Fibroblast of peridontal ligament (primary cell): ENCODE data around the gene CPNE4.

Experiments used
- DNase-seq: peaks from one replicate; pipeline ENCODE4 v3.0.0-alpha.2; 2010; ENCODE audit errors: extremely low read depth

CPNE4 gene

GRCh38 chr3:131602011-131602779, 432.6 kb downstream of the CPNE4 start:
- no peak for DNase-seq

- DNase-seq = no peak
Observed at GRCh38 chr3:131597816-131598215, 437.0 kb downstream of the CPNE4 start.

DNA sequence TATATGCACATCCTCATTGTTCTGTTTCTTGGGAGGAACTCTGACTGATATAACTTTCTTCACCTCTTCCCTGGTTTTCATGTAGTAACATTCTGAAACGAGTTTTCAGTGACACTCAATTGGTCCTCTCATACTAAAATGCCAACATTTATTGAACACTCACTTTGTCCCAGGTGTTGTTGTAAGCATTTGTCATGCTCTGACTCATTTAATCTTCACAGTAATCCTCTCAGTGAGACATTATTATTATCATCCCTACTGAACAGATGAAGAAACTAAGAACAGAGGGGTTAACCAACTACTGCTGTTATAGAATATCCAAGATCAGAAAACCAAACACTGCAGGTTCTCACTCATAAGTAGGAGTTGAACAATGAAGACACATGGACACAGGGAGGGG, 437.9 kb downstream of the CPNE4 start:
- no peak for DNase-seq

GRCh38 chr3:131591394-131592014, 443.3 kb downstream of the CPNE4 start:
- peak; percentile 17 for DNase-seq

DNA sequence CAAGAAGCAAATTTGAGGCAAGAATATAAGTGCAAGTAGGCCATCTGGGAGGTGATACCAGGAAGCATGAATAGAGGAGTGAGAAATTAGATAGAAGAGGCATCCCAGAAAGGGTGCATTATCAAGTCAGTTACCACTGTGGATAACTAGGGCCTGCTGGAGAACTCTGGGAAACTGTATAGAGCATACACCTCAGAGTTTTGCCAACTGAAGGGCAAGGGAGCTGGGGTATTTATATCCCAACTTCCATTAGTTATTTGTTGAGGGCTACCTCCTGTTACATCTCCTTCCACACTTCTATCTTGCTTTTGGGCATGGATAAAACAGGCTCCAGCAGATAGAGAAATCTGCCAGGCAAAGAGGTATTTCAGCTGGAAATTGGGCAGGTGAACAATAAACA, 448.5 kb downstream of the CPNE4 start:
- DNase-seq = no peak

DNA sequence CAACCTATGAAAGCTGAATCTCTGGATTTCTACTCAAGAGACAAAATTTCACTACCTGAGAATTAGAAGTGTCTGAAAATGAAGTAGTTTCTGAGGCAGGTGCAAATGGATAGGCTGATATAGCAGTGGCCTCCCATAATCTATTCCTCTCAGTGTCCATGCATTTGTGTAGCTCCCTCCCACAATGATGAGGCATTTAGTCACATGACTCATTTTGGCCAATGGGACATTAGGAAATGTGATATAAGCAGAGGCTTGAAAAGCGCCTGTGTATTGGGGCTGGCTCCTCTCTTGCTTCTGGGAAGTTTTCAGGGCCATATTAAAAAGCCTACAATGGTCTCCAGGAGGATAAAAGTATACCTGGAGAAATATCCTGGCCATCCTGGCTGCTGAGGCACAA, 452.4 kb downstream of the CPNE4 start:
- no peak for DNase-seq

DNA sequence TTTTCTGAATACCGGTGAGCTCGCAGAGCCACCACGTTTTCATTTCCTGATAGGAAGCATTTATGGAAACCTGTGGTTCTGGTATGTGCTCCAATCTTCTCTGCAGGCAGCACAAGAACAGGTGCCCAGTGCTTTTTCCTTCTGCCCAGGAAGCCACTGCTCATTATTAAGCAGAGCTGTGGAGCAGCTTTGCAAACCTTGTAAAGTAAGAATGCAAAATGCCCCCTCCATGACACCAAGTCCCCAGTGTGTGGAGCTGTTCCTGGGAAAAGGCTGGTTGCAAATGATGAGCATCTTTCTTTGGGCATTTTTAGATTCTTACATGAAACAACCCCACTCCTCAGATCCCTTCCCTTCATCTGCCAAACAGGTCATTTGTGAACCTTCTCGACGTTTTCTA, 466.4 kb downstream of the CPNE4 start:
- DNase-seq = no peak

DNA sequence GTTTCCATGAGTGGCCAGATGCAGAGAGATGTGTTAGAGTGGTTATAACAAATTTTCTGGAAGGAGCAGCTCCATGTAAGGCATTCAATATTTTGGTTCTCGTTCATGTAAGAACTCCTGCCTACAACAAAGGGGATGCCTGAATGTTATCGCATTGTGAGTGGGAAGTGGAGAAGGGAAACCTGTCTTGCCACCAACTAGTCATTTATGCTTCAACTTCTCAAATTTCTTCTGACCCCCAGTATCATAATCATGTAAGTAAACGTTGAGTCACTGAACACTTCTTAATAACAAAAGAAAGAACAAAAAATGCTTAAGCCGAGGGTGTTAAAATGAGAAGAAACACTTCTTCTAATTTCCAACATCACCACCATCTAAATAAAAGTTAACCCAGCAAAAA, 470.0 kb downstream of the CPNE4 start:
- DNase-seq = no peak

GRCh38 chr3:131561511-131561910, 473.3 kb downstream of the CPNE4 start:
- no peak for DNase-seq

- DNase-seq = no peak
Observed at GRCh38 chr3:131560795-131561194, 474.0 kb downstream of the CPNE4 start.

DNA sequence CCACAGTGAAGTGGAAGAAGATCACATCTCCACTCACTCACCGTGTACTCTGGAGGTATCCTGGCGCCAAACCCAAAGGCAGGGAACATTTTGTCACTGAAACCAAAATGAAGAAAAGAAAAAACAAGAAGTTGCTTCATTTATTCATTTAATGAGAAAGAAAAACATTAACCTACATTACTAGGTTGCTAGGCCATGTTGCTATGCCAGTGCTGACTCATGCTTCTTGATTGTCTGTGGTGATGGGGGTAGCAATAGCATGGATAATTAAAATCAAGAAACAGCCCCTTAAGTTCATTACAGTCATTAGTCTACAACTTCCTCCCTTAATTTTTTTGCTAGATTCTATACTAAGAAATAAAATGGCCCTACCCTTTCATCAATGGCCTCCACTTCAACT, 479.4 kb downstream of the CPNE4 start:
- DNase-seq = no peak

DNA sequence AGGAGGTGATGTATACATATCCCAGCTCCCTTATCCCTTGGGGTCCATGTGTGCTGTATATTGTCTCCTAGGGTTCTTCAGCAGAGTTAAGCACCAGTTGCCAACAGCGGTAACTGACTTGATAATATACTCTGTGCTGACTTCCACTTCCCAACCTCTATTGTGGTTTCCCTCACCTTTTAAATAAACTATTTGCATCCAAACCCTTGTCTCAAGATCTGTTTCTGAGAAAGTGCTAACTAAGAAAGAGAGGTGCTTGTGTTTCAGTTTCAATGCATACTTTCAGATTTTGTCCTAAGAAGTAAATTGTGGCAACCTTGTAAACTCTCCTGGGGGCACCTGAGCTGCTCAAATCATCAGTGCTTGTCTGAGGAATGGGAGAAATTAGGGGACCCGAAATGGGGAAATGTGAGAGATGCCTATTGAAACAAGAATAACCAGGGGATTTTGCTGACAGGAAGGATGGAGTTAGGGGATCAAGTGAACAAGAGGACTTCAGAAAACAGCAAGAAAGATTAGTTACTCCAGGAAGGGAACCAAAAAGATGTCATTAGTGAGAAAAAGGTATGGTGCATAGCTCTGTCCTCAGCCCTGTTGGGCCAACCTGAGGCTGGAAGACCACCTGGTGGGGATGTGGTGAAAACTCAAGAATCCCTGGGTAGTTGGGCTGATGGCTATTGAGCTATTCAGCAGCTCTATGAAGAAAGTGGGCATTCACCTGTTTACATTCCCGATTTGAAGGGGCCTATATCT, 481.1 kb downstream of the CPNE4 start:
- DNase-seq = no peak

DNA sequence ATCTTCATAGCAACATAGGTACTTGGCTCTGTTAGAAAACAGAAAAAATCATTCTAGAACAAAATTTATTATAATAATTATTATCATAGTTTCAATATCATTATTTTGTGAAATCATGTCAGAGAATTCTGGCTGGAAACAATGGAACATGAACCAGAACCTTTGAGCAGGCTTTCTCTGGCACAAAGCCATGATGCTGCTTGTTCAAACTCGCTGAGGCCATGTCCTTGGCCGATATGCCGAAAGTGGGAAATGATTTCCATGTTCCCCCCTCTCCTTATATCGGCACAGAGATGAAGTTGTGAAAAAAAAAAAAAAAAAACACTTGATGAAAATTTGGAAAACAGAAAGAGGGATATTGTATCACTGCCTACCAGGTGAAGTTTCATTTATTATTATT, 483.1 kb downstream of the CPNE4 start:
- no peak for DNase-seq

DNA sequence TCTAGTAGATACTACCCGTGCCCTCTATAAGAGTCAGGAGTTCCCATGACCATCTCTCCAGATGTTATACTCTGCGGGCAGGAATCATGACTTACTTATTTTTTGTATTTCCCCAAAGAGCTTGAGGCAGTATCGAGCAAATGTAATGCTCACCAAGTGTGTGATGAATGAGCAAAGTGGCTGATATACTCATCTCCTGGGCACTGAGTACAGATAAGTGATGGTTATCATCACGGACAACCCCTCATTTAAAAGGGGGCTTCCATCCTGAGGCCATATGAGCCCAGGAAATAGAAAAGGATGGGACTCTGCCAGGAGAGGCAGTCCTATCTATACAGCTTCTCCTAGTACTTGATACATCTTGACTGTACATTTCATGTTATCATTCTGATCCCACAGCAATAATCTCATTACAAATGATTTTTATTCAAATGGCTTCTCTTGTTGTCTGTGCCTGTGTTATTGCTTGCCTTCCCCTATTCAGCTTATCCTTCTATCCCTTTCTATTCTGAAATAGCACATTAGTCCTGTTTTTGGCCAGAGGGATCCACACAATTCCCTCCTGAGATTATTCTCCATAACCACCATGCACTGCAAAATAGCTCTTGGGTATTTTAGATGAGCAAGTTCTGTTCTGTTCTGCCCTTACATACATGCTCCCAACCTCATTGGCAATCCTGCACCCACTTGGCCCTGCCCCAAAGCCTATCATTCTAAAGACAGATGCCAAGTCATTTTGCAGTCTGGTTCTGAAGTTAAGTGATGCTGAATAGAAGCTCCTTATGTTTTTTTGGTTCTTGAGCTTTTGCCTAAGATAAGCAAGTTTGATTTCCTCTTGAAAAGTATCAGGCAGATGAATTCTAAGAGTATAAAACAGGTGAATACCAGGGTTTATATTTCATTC, 484.0 kb downstream of the CPNE4 start:
- no peak for DNase-seq

GRCh38 chr3:131549340-131549739, 485.5 kb downstream of the CPNE4 start:
- no peak for DNase-seq

- DNase-seq = no peak
Observed at GRCh38 chr3:131547585-131547984, 487.2 kb downstream of the CPNE4 start.

DNA sequence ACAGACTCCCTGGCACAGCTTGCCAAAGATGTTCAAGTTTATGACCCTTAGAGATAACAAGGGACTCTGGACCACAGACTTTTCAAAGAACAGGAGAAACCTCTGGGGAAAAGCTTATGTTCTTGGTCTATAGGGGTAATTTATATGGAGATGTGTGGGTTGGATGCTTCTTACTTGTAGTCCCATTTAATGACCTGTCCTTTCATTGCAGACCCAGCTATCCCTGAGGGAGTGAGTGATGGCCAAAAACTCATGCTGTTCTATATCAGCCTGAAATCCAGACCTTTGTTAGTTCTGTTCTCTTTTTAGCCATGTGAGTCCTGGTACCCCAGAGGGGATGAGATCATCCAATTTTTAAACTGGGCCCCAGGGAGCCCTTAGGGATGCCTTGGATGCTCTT, 488.4 kb downstream of the CPNE4 start:
- DNase-seq = no peak

DNA sequence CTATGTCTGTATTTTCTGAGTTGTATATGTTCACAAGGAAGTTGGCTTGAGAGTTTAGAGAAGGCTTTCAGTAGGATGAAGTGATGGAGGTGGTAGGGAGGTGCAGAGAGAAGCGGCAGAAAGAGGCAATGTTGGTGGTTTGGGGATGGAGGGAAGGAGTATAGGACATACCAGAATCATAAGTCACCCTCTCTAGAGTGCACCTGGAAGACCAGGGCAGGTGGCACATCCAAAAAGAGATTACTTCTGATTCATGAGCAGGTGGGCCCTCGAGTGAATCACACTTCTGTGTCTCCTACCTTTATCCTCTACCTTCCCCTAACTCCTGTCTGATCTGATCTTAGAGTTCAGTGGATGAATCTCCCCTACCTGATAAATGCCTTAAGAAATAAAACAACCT, 490.3 kb downstream of the CPNE4 start:
- DNase-seq = no peak

GRCh38 chr3:131543714-131544113, 491.1 kb downstream of the CPNE4 start:
- peak; percentile 83 for DNase-seq

DNA sequence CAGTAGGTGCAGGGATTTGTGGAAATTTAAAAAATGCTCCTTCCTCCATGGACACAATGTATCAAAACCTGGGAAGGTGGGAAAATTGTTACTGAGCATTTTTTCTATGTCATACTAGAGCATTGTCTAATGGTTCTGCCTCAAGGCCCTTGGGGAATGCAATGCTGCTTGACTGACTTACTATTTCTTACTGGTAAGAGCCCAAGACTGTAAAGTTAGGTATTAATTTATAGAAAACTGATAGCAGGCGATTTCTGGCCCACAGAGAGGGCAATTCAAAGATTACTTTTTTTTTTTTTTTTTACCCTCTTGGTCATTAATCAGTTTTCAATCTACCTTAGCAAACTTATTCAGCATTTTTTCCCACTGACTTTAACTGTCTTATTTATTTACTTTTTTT, 493.5 kb downstream of the CPNE4 start:
- DNase-seq = no peak

GRCh38 chr3:131540821-131541220, 494.0 kb downstream of the CPNE4 start:
- DNase-seq = no peak

DNA sequence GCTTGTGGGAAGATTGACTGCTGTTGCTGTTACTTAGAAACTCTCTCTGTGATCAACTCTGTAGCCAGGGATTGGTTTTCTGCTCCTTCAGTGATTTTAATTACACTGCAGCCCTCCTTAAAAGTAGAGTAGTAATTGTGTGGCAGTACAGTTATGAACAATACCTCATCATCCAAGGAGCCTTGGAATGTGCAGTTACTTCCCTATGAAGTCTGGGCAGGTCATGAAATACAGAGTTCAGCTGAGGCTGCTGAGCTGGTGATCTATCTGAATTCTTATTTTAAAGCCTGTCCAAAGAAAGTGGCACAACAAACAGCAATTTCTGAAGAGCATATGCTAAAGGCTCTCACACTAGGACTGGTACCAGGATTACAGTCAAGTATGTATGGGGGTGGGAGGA, 494.7 kb downstream of the CPNE4 start:
- DNase-seq = no peak
